Mucosa of descending colon (tissue), 3 donors: ENCODE results near the gene FMNL1. TPM values are rescaled to one million over a fixed set of nuclear protein-coding genes. Genes with fewer than 3 reads are reported as not detected.

Source experiments
- ATAC-seq: fragments of 200-7000 bp; cut with Tn5 transposase; one replicate; pipeline ENCODE4 v1.9.1; 2020; ENCODE audit warnings: mild to moderate bottlenecking, moderate library complexity
- DNase-seq, 3 donors: peaks; one replicate each; pipeline ENCODE4 v3.0.0-alpha.2; 2020
- H3K36me3 ChIP-seq: fragments of 200-600 bp; one replicate; pipeline ENCODE4 v1.8.0; 2021; ENCODE audit warnings: low read depth, mild to moderate bottlenecking
- H3K4me1 ChIP-seq: fragments of 200-600 bp; one replicate; pipeline ENCODE4 v1.8.0; 2021; ENCODE audit warnings: low read depth, mild to moderate bottlenecking
- H3K4me3 ChIP-seq: fragments of 200-600 bp; one replicate; pipeline ENCODE4 v1.8.0; 2021; ENCODE audit warnings: mild to moderate bottlenecking
- H3K9me3 ChIP-seq: fragments of 200-600 bp; one replicate; pipeline ENCODE4 v1.8.0; 2021; ENCODE audit warnings: mild to moderate bottlenecking
- intact Hi-C, 2 donors: fragments of 100-400 bp; cut with DNase I in 1 of 2; cut with micrococcal nuclease in 1 of 2; formaldehyde crosslinking; loops; one replicate each; pipeline versions ENCODE4 v1.11.0 to v1.11.1; 2022; cut with DNase I, micrococcal nuclease
- total RNA-seq, 3 donors: library from RNA; stranded (reverse); fragmentation: NEBNext Ultra II Directional in 2 of 3; extraction: Animal tissue kit (Norgen Biotek cat#: 25700) in 2 of 3; gene quantifications; one replicate each; pipeline versions ENCODE4 v1.2.1 to v1.2.4, GENCODE V29; 2021 to 2023
- TF ChIP-seq, protein P1 (sequence below): fragments of 200-600 bp; IDR thresholded peaks from one replicate; pipeline ENCODE4 v1.8.0; 2022; ENCODE audit warnings: antibody characterized with exemption, mild to moderate bottlenecking
- donor health status: DM: no; HTN: no; CAD: no; lungs with moderate emphysema.
- donor health status: DM: no; HTN: no; CAD: no.
- donor health status: DM: no; HTN: yes; CAD: no.

Gene FMNL1
- total RNA-seq, 3 donors from 2014 or later, result 7.4 to 18.1 (median 17.3) TPM

DNA sequence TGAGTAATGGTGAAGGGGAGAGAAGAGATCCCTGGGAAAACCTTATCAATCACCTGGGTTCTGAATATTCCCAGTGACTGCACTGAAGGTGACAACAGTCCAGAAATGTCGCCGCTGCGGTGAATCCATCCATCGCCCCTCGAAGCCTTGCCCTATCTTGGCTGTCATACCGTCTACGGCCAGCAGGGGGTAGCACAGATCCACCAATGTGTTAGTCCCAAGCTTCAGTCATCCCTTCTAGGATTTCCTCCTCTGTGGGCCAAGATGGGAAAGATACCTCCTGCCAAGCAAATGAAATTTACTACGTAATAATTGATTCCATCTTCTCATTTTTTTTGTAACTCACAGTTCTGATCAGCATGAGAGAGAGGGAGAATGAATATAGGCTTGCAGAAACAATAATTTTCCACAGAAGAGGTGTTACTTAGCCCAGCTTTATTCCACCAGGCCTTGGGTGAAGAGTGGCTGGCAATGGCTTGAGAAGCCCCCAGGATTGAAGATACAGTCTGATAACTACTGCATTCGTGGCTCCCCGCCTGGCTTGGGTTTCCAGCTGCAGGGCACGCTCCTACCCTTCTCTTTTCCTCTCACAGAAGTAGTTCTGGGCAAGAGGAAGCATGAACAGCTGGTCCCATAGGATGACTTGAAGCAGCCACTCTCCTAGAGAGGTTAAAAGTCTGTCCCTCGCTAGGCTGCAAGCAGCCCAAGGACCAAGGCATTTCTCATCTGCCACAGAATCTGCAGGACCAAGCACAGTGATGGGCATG, 2.6 kb upstream of the FMNL1 start:
- intact Hi-C loops, result loop anchor here in 1 of 2 donors (2.0 kb wide), 1 partner anchor 166 kb away; no protein-coding TSS in a partner anchor
- Histone ChIP-seq H3K4me1 (no peaks in the 10 kb centered on the region), H3K36me3 (no peaks in the 10 kb centered on the region), H3K9me3 (no peaks in the 10 kb centered on the region), H3K4me3 (no peak overlapping the region)
- DNase-seq (peak; percentile 83 to 96 (median 88)), ATAC-seq (peak; percentile 82)
- TF ChIP-seq, protein P1, sequence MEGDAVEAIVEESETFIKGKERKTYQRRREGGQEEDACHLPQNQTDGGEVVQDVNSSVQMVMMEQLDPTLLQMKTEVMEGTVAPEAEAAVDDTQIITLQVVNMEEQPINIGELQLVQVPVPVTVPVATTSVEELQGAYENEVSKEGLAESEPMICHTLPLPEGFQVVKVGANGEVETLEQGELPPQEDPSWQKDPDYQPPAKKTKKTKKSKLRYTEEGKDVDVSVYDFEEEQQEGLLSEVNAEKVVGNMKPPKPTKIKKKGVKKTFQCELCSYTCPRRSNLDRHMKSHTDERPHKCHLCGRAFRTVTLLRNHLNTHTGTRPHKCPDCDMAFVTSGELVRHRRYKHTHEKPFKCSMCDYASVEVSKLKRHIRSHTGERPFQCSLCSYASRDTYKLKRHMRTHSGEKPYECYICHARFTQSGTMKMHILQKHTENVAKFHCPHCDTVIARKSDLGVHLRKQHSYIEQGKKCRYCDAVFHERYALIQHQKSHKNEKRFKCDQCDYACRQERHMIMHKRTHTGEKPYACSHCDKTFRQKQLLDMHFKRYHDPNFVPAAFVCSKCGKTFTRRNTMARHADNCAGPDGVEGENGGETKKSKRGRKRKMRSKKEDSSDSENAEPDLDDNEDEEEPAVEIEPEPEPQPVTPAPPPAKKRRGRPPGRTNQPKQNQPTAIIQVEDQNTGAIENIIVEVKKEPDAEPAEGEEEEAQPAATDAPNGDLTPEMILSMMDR, result peak; percentile 78

DNA sequence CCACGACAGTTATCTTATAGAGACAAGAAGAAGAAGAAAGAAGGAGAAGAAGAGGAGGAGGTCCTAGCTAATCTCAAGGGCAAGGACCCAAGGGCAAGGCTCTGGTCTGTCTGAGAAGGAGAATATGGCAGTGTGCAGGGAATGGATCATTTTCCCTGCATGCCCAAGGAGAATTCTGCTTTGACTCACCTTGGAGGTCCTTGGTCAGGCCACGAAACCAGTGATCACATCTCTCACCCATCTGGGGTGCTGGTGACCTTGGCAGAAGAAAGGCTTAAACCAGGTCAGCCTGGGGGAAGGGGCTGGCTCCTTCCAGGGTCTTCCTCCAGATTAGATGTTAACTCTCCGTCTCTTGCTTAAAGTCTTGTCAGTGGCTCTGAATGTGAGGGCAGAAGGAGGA, 1.6 kb upstream of the FMNL1 start:
- Histone ChIP-seq H3K36me3 (no peaks in the 10 kb centered on the region), H3K4me3 (no peak overlapping the region), H3K9me3 (no peaks in the 10 kb centered on the region), H3K4me1 (no peaks in the 10 kb centered on the region)
- TF ChIP-seq, protein P1, result no peak
- intact Hi-C loops, result loop anchor here in 1 of 2 donors (5.0 kb wide), 1 partner anchor 167 kb away; no protein-coding TSS in a partner anchor
- peak in 1 of 3 donors; percentile 12 for DNase-seq
- no peak for ATAC-seq

DNA sequence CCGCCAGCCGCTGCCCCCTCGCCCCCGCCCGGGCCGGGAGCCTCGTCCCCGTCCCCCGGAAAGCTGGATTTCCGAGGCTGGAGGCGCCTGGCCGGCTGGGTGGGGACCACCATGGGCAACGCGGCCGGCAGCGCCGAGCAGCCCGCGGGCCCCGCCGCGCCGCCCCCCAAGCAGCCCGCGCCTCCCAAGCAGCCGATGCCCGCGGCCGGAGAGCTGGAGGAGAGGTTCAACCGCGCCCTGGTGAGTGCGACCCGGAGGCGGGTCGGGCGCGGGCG, 266 bp downstream of the FMNL1 start:
- no peaks in the 10 kb centered on the region for H3K36me3 ChIP-seq
- no peaks in the 10 kb centered on the region for H3K9me3 ChIP-seq
- peak overlapping the region; percentile 48 for H3K4me3 ChIP-seq
- TF ChIP-seq, protein P1, result no peak
- ATAC-seq (no peak), DNase-seq (no peak)
- H3K4me1 ChIP-seq, result peaks cover 3% of the 10 kb centered on the region
- intact Hi-C loops, result loop anchor here in 1 of 2 donors (5.0 kb wide), 1 partner anchor 165 kb away; no protein-coding TSS in a partner anchor

DNA sequence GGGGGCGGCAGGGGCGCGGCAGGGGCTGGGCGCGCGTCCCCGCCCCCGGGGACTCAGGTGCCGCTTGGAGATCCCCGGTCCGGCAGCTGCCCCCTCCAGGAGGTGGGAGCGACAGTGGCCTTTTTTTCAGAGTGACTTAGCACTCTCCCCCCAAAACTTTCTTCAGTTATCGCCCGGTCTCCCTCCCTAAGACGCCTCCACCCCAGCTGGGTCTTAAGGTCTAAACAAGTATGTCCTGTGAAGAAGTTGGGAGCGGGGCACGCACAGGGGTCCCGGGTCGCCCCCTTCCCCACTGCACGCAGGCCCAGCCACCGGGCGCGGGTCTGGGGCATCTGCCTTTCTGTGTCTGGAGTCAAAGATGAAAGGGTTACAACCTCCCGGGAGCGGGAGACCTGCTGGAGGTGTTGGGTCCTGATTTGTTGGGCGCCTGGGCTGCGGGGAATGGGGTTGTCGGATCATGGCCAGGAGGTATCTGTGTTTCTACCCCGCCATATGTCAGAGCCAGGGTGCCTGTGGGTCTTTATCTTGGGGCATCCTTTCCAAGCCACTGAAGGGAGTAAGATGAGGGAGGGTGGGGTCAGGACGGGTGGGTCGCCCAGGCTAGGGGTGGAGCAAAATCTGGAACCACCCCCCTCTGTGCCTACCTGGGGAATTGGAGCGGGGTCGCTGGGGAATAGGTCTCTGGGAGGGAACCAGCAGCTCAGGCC, 757 bp downstream of the FMNL1 start:
- intact Hi-C loops, result loop anchor here in 1 of 2 donors (5.0 kb wide), 1 partner anchor 165 kb away; no protein-coding TSS in a partner anchor

DNA sequence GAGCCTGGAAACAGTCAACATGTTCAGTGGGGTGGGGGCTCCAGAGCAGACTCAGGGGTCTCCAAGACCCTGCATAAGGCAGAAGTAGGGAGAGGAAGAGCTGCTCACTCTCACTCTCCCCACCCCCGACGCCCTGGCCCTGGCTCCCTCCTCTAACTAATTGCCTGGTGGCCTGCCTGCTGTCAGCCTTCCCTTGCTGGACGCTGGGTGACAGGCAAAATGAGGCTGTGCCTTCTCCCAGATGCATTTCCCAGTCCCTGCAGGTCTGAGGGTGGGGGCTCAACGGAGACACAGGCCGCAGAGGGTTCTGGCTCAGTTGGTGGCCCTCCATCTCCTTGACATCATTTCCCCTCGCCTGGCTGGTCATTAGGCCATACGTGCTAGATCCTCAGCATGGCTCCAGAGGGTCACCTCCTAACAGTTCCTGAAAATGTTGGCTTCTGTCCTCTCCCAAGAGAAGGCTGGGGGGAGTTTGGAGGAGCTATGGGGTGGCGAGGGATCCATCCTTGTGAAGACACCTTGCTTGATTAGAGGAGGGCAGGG, 1.4 kb downstream of the FMNL1 start:
- H3K36me3 ChIP-seq, result no peaks in the 10 kb centered on the region
- H3K4me1 ChIP-seq, result peaks cover 3% of the 10 kb centered on the region
- intact Hi-C loops, result loop anchor here in 1 of 2 donors (5.0 kb wide), 1 partner anchor 164 kb away; no protein-coding TSS in a partner anchor
- TF ChIP-seq, protein P1, result no peak
- no peak overlapping the region for H3K4me3 ChIP-seq
- no peaks in the 10 kb centered on the region for H3K9me3 ChIP-seq
- no peak for DNase-seq
- ATAC-seq, result no peak

More for the DNA sequence above, 757 bp downstream of the FMNL1 start:
- TF ChIP-seq, protein P1, result no peak
- Histone ChIP-seq H3K4me1 (peaks cover 3% of the 10 kb centered on the region), H3K36me3 (no peaks in the 10 kb centered on the region), H3K9me3 (no peaks in the 10 kb centered on the region), H3K4me3 (peak overlapping the region; percentile 48)
- ATAC-seq (no peak), DNase-seq (peak in 1 of 3 donors; percentile 74)
